ENCODE results near the gene CCT8L2. TPM values are rescaled to one million over a fixed set of nuclear protein-coding genes. Genes with fewer than 3 reads are reported as not detected.
"Not testable (repeated sequence)": the region's sequence is repeated elsewhere in the genome, so short reads cannot be mapped to it uniquely, and the experiment has no call there.

CCT8L2 gene
- total RNA-seq, 1 donor from 2014 or later = not detected

DNA sequence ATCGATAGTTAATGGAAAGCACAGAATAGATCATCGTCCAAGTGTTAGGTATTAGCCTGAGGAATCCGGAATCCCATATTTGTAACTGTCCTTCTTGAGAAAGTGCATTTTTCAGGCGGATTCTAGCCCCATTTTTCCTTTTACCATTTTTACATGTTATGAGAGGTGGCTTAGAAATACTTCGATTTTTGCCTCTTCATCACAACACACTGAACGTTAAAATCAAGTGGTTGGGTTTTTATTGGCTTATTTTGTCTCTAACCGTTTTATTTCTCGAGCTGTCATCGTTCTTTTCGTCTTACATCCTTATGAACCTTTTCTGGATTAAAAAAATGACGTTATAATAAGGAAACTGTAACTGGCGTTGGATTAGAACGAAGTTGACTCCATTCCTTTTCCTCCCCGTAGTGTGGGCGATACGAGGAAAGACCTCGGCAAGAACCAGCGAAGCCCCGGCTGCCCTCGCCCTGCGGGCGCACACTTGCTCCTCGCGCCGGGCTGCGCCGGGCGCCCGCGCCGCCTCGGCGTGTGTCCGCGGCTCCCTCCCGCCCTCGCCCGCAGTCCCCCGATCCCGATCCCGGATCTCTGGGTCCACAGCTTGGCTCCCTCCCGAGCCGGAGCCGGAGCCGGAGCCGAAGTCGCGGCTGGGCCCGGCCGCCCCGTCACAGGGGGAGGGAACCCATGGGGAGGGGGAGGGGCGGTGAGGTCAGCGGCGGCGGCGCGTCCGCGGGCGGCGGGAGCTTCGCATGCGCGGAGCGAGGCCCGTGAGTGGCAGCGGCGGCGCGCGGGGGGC is 8.2 kb upstream of the CCT8L2 start:
- not testable (repeated sequence) for FAIRE-seq
- peak; percentile 66 to 90 for DNase-seq (ENCODE audit: low spot score in 2 of 2)

DNA sequence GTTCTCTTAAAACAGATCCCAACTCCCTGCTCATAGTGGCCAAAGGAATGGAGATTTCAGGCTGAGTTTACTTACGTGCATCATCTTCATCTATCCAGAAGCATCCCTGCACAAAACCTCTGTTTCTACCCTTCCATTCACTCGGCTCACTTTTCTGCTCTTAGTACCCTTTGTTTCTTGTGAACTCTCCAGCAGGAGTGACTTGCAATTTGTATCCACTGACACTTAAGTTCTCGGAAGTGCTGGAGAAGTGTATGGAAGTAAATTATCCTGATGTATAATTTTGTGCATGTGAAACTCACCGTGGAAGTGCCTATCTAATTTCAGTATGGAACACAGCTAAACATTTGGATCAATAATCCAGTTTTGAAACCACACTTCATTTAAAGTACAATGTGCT is 7.0 kb upstream of the CCT8L2 start:
- DNase-seq (ENCODE audit: low spot score in 2 of 2); FAIRE-seq: not testable (repeated sequence)

- not testable (repeated sequence) for DNase-seq (ENCODE audit: low spot score in 2 of 2); FAIRE-seq
Observed at GRCh38 chr22:16595251-16595650, 2.6 kb upstream of the CCT8L2 start.

DNA sequence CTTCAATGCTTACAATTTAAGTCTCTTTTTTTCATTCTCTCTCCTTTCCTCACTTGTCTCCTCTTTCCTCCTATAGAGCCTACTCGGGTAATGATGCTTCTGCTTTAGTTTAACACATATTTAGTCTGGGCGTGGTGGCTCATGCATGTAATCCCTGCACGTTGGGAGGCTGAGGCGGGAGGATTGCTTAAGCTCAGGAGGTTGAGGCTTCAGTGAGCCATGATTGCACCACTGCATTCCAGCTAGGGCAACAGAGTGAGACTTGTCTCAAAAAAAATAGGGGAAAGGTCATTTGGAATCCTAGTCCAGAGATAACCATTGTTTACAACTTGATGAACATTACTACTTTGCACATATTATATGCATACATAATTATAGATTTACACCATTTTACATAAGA is 1.4 kb upstream of the CCT8L2 start:
- no peak for DNase-seq (ENCODE audit: low spot score in 2 of 2)

DNA sequence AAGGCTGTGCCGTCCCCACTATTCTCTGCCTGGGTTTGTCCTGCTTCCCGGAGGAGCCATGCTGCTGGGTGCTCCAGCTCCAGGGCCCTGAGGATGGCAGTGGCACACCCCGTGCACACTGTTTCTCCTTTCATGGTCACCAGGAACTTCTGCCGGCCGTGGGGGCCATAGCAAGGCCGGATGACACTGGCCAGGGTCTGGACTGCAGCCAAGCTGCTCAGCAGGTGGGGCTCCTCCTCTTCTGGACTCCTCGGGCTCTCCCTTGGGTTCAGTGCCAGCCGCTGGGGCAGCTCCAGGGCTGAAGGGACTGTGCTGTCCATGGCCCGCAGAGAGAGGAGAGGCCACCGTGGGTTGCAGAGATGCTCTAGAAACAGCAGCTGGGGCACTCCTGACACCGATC is 379 bp downstream of the CCT8L2 start:
- not testable (repeated sequence) for FAIRE-seq

More for the DNA sequence above, 1.4 kb upstream of the CCT8L2 start:
- FAIRE-seq = no peak

DNA sequence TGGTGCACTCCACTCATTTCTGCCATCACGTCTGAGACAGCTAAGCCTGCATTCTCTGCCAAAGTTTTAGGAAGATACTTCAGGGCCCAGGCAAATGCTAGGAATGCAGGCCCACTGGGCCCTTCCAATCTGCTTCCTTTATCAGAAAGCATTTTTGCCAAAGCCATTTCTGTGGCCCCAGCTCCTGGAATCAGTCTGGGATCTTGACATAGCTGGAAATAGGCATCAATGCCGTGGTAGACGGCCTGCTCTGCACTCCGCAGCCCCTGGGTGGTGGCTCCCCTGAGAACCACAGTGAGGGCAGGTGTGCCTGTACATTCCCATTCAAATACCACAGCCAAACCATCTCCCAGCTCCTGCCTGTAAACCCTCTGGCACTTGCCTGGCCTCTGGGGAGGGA is 1.5 kb downstream of the CCT8L2 start:
- not testable (repeated sequence) for FAIRE-seq; DNase-seq (ENCODE audit: low spot score in 2 of 2)

More for the DNA sequence above, 379 bp downstream of the CCT8L2 start:
- not testable (repeated sequence) for DNase-seq (ENCODE audit: low spot score in 2 of 2)

DNA sequence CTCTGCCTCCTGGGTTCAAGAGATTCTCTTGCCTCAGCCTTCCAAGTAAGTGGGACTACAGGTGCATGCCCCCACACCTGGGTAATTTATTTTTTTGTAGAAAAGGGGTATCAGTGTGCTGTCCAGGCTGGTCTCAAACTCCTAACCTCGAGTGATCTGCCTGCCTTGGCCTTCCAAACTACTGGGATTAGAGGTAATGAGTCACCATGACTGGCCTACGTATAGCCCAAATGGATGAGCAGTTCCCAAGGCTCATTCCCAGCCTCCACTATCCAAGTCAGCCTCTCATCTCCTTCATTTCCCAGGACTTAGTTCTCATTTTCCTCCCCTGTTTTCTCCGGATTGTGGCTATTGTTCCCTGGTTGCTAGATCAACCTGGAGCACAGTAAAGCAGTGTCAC is 5.6 kb downstream of the CCT8L2 start:
- DNase-seq (ENCODE audit: low spot score in 2 of 2) (no peak), FAIRE-seq (no peak)

DNA sequence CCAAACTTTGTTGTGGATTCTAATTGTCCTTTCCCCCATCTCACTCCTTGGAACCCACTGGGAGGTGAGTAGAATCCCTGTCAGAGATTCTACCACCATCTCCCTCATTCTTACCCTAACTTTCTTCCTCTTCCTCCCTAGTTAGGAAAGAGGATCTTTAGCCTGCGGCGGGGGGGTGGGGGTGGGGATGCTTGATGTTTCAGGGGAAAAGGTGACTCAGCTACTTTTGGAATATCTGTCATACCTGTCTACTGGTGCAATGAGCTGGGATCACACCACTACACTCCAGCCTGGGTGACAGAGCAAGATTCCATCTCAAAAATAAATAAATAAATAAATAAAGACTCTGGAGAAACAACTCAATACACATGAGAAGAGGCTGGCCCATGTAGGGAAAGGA is 6.4 kb downstream of the CCT8L2 start:
- DNase-seq (ENCODE audit: low spot score in 2 of 2) (no peak), FAIRE-seq (no peak)

DNA sequence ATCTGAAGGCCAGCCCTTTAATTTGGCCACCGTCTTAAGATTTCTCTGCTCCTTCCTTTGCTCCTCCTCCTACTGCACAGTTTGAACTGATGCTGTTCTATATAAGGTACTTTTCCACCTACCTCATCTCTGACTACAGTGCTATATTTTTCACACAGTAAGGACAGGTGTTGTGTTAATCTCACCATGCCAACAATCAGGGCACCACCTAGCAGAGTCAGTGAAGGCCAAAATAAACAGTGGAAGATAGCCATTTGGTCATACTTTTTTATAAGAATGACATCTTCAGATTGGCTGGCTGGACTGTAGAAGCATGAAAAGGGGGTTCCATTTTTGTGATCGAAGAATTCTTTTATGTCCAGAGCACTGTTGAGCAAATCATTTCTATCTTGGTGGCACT is 11.7 kb downstream of the CCT8L2 start:
- FAIRE-seq = not testable (repeated sequence)

GRCh38 chr22:16569240-16569834 is 23.3 kb downstream of the CCT8L2 start:
- not testable (repeated sequence) for FAIRE-seq; DNase-seq (ENCODE audit: low spot score in 2 of 2)

More for the DNA sequence above, 11.7 kb downstream of the CCT8L2 start:
- not testable (repeated sequence) for DNase-seq (ENCODE audit: low spot score in 2 of 2)

GRCh38 chr22:16568425-16568758 is 24.2 kb downstream of the CCT8L2 start:
- DNase-seq (ENCODE audit: low spot score in 2 of 2) (no peak), FAIRE-seq (no peak)

GRCh38 chr22:16567617-16568424 is 24.8 kb downstream of the CCT8L2 start:
- DNase-seq (ENCODE audit: low spot score in 2 of 2); FAIRE-seq: not testable (repeated sequence)

DNA sequence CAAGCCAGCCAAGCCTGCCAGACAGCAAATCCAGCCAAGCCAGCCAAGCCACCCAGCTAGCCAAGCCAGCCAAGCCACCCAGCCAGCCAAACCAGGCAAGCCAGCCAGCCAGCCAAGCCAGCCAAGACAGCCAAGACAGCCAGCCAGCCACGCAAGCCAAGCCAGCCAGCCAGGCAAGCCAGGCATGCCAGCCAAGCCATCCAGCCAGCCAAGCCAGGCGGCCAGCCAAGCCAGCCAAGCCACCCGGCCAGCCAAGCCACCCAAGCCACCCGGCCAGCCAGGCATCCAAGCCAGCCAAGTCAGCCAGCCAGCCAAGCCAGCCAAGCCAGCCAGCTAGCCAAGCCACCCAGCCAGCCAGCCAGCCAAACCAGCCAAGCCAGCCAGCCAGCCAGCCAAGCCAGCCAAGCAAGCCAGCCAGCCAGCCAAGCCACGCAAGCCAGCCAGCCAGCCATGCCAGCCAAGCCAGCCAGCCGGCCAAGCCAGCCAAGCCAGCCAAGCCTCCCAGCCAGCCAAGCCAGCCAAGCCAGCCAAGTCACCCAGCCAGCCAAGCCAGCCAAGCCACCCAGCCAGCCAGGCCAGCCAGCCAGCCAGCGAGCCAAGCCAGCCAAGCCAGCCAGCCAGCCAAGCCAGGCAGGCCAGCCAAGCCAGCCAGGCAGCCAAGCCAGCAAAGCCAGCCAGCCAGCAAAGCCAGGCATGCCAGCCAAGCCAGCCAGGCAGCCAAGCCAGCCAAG is 26.0 kb downstream of the CCT8L2 start:
- FAIRE-seq; DNase-seq (ENCODE audit: low spot score in 2 of 2): not testable (repeated sequence)

DNA sequence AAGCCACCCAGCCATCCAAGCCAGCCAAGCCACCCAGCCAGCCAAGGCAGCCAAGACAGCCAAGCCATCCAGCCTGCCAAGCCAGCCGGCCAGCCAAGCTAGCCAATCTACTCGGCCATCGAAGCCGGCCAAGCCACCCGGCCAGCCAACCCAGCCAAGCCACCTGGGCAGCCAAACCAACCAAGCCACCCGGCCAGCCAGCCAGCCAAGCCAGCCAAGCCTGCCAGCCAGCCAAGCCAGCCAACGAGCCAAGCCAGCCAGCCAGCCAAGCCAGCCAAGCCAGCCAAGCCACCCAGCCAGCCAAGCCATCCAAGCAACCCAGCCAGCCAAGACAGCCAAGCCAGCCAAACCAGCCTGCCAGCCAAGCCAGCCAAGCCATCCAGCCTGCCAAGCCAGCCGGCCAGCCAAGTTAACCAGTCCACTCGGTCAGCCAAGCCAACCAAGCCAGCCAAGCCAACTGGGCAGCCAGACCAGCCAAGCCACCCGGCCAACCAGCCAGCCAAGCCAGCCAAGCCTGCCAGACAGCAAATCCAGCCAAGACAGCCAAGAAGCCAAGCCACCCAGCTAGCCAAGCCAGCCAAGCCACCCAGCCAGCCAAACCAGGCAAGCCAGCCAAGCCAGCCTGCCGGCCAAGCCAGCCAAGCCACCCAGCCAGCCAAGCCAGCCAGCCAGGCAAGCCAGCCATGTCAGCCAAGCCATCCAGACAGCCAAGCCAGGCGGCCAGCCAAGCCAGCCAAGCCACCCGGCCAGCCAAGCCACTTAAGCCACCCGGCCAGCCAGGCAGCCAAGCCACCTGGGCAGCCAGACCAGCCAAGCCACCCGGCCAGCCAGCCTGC is 26.8 kb downstream of the CCT8L2 start:
- not testable (repeated sequence) for FAIRE-seq; DNase-seq (ENCODE audit: low spot score in 2 of 2)

GRCh38 chr22:16564837-16565584 is 27.6 kb downstream of the CCT8L2 start:
- FAIRE-seq = not testable (repeated sequence)

DNA sequence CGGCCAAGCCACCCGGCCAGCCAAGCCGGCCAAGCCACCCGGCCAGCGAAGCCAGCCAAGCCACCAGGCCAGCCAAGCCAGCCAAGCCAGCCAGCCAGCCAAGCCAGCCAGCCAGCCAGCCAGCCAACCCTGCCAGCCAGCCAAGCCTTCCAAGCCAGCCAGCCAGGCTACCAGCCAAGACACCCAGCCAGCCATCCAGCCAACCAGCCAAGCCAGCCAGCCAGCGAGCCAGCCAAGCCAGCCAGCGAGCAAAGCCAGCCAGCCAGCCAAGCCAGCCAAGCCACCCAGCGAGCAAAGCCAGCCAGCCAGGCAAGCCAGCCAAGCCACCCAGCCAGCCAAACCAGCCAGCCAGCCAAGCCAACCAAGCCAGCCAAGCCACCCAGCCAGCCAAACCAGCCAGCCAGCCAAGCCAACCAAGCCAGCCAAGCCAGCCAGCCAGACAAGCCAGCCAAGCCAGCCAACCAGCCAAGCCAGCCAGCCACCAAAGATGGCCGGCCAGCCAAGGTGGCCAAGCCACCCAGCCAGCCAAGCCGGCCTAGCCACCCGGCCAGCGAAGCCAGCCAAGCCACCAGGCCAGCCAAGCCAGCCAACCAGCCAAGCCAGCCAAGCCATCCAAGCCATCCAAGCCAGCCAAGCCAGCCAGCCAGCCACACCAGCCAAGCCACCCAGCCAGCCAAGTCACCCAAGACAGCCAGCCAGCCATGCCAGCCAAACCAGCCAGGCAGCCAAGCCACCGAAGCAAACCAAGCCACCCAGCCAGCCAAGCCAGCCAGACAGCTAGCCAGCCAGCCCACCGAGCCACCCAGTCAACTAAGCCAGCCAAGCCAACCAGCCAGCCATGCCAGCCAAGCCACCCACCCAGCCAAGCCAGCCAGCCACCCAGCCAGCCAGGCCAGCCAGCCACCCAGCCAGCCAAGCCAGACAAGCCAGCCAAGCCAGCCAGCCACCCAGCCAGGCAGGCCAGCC is 28.8 kb downstream of the CCT8L2 start:
- DNase-seq (ENCODE audit: low spot score in 2 of 2) (no peak), FAIRE-seq (no peak)

More at GRCh38 chr22:16564837-16565584, 27.6 kb downstream of the CCT8L2 start:
- DNase-seq (ENCODE audit: low spot score in 2 of 2) = not testable (repeated sequence)
